PC-3 (cell line): ENCODE measurements around the gene CYTIP. TPM values are rescaled to one million over a fixed set of nuclear protein-coding genes. Genes with fewer than 3 reads are reported as not detected.

ENCODE experiments used
- ATAC-seq: fragments of 200-7000 bp; cut with Tn5 transposase; 2 replicates; pipeline ENCODE4 v1.9.1; 2020; ENCODE audit warnings: mild to moderate bottlenecking, moderate library complexity
- BruUV-seq: library from RNA; stranded (reverse); fragments of 400-500 nt; replicated peaks from 2 replicates; lab custom pipeline; 2021; lab: Mats Ljungman, UMichigan
- CTCF ChIA-PET: fragments of 300-600 bp; sonication (Branson Sonifier 250); formaldehyde crosslinking; loops from one replicate; lab custom pipeline; 2022; ENCODE audit warnings: antibody characterized with exemption; lab: Charles Lee
- POLR2A ChIA-PET: fragments of 300-600 bp; sonication (Branson Sonifier 250); formaldehyde crosslinking; loops from one replicate; lab custom pipeline; 2022; ENCODE audit warnings: antibody characterized with exemption; ENCODE audit not compliant: unreplicated experiment; lab: Charles Lee
- DNase-seq: peaks from one replicate; pipeline ENCODE4 v3.0.0-alpha.2; 2015
- H2AFZ ChIP-seq: fragments of 300-600 bp; sonication (generic); 2 replicates; pipeline ENCODE4 v1.6.0; 2016; ENCODE audit warnings: antibody characterized with exemption, low read length
- H3F3A ChIP-seq: fragments of 300-600 bp; sonication (generic); one replicate; pipeline ENCODE4 v1.6.0; 2017; ENCODE audit warnings: antibody characterized with exemption, low read length, control low read depth, mild to moderate bottlenecking; ENCODE audit not compliant: unreplicated experiment
- H3K27ac ChIP-seq: fragments of 300-600 bp; sonication (generic); 2 replicates; pipeline ENCODE4 v1.5.1; 2016; ENCODE audit warnings: mild to moderate bottlenecking, low read length
- H3K27me3 ChIP-seq: fragments of 300-600 bp; sonication (generic); 2 replicates; pipeline ENCODE4 v1.6.1; 2016; ENCODE audit warnings: low read length, mixed read lengths
- H3K36me3 ChIP-seq: fragments of 300-600 bp; sonication (generic); 2 replicates; pipeline ENCODE4 v1.6.1; 2016; ENCODE audit warnings: low read depth, mixed run types, low read length, mixed read lengths
- H3K4me1 ChIP-seq: fragments of 300-600 bp; sonication (generic); 2 replicates; pipeline ENCODE4 v1.5.1; 2016; ENCODE audit warnings: low read length; ENCODE audit not compliant: insufficient read depth
- H3K4me2 ChIP-seq: fragments of 300-600 bp; sonication (generic); 2 replicates; pipeline ENCODE4 v1.6.0; 2016; ENCODE audit warnings: low read length
- H3K4me3 ChIP-seq: fragments of 300-600 bp; sonication (generic); 2 replicates; pipeline ENCODE4 v1.5.1; 2016; ENCODE audit warnings: mild to moderate bottlenecking, low read length, mixed read lengths
- H3K79me2 ChIP-seq: fragments of 300-600 bp; sonication (generic); 2 replicates; pipeline ENCODE4 v1.6.1; 2017; ENCODE audit warnings: low read length, mixed read lengths
- H3K9ac ChIP-seq: fragments of 300-600 bp; sonication (generic); 2 replicates; pipeline ENCODE4 v1.6.0; 2016; ENCODE audit warnings: mild to moderate bottlenecking, low read length
- H3K9me2 ChIP-seq: fragments of 300-600 bp; sonication (generic); replicated peaks from 2 replicates; pipeline ENCODE4 v1.6.1; 2016; ENCODE audit warnings: mixed run types, low read length, mixed read lengths
- H3K9me3 ChIP-seq: fragments of 300-600 bp; sonication (generic); 2 replicates; pipeline ENCODE4 v1.6.1; 2016; ENCODE audit warnings: low read length, mixed read lengths
- H4K20me1 ChIP-seq: fragments of 300-600 bp; sonication (generic); 2 replicates; pipeline ENCODE4 v1.6.1; 2016; ENCODE audit warnings: low read length, mixed read lengths
- EZH2 ChIP-seq: fragments of 300-600 bp; sonication (generic); IDR thresholded peaks from one replicate; pipeline ENCODE4 v1.6.1; 2017; ENCODE audit warnings: antibody characterized with exemption, mild to moderate bottlenecking, low read length; ENCODE audit not compliant: unreplicated experiment
- EZH2phosphoT487 ChIP-seq: fragments of 300-600 bp; sonication (generic); IDR thresholded peaks from 2 replicates; pipeline ENCODE4 v1.6.1; 2018; ENCODE audit warnings: mild to moderate bottlenecking, antibody characterized with exemption, low read length, borderline replicate concordance
- intact Hi-C: fragments of 100-400 bp; cut with micrococcal nuclease; formaldehyde crosslinking; loops from 2 replicates; pipeline ENCODE4 v1.9.0; 2023
- total RNA-seq: library from RNA; depleted of rRNA; stranded (reverse); fragments of >200 nt; gene quantifications from 2 replicates; pipeline ENCODE4 v1.2.3, GENCODE V29; 2014
- TF ChIP-seq, protein P1 (sequence below): fragments of 300-600 bp; sonication (generic); conservative IDR thresholded peaks from 2 replicates; pipeline ENCODE4 v1.5.1; 2017; ENCODE audit warnings: antibody characterized with exemption, low read depth, mild to moderate bottlenecking, low read length

The CYTIP gene
- total RNA-seq, 1 experiment from 2014 or later, result 0.26 TPM

DNA sequence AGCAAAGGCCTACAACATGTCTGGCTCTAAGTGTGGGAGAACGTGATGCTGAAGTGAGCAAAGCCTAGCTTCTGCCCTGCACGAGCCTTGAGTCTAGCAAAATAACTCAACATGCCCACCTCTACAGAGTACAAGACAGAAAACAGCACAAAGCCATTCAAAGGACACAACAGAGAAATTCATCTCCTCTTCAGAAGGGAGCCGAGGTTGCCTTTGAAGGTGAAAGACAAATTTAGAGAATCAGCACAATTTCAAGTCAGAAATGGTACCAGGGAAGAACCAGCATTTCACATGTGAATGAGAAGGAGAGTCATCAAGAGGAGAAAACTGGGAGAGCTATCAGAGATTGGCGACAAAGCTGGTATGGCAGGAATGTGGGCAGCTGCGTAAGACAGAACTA is 21.7 kb upstream of the CYTIP start:
- H3K4me1 ChIP-seq, result peaks cover 5% of the 10 kb centered on the region; the same call in 1 of the 2 replicates
- no peaks in the 10 kb centered on the region for H4K20me1 ChIP-seq
- no peak overlapping the region for H3K4me2 ChIP-seq
- no peak for ATAC-seq
- BruUV-seq, result no TSS peak
- no peak overlapping the region for H2AFZ ChIP-seq
- H3K36me3 ChIP-seq, result no peaks in the 10 kb centered on the region
- H3K27ac ChIP-seq, result no peak overlapping the region
- H3K9me2 ChIP-seq, result no peaks in the 10 kb centered on the region
- H3K4me3 ChIP-seq, result no peak overlapping the region
- no peaks in the 10 kb centered on the region for H3K27me3 ChIP-seq
- ChIA-PET POLR2A (no interaction called here), CTCF (no interaction called here)
- TF ChIP-seq, protein P1, sequence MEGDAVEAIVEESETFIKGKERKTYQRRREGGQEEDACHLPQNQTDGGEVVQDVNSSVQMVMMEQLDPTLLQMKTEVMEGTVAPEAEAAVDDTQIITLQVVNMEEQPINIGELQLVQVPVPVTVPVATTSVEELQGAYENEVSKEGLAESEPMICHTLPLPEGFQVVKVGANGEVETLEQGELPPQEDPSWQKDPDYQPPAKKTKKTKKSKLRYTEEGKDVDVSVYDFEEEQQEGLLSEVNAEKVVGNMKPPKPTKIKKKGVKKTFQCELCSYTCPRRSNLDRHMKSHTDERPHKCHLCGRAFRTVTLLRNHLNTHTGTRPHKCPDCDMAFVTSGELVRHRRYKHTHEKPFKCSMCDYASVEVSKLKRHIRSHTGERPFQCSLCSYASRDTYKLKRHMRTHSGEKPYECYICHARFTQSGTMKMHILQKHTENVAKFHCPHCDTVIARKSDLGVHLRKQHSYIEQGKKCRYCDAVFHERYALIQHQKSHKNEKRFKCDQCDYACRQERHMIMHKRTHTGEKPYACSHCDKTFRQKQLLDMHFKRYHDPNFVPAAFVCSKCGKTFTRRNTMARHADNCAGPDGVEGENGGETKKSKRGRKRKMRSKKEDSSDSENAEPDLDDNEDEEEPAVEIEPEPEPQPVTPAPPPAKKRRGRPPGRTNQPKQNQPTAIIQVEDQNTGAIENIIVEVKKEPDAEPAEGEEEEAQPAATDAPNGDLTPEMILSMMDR, result no peak
- no peak for TF ChIP-seq EZH2
- TF ChIP-seq EZH2phosphoT487, result no peak
- DNase-seq, result no peak
- H3F3A ChIP-seq, result no peaks in the 10 kb centered on the region
- H3K9ac ChIP-seq, result no peak overlapping the region
- no peaks in the 10 kb centered on the region for H3K79me2 ChIP-seq
- no peaks in the 10 kb centered on the region for H3K9me3 ChIP-seq
- intact Hi-C loops, result no loop called here

DNA sequence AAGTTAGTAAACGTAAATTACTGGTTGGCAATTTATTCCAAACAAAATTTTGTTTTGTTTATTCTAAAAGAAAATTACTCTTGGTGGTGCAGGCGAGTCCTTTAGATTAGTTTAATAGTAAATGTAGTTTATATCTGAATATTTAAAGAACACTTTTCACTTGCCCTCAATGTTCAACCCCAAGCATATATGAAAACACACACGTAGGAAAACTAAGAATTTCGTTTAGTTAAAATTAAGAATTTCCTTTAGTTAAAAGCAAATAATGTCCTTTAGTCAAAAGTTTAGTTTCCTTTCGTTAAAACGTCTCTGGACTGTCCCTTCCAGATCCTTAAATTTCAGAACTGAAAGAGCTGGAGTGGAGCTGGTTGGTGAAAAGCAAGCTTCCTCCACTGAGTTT is 19.1 kb upstream of the CYTIP start:
- POLR2A ChIA-PET, result no interaction called here
- DNase-seq, result no peak

DNA sequence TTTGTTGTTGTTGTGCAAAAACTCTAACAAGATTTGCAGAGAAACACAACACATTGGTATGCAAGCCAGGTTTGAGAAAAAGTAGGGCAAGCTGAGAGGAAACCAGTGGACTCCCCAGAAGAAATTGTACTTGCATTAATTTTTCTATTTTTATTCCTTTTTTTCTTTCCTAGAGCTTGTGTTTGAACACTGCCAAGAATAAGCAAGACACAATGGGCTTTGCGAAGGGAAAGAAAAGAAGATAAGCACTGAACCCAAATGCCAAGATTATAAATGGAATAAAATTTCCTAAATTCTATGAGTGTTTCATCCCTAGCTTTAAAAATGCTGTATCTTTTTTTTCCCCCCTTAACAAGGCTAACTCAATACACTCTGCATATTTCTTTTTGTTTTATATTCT is 17.0 kb upstream of the CYTIP start:
- Histone ChIP-seq H3K79me2 (no peaks in the 10 kb centered on the region), H4K20me1 (no peaks in the 10 kb centered on the region), H3K4me3 (no peak overlapping the region), H3K36me3 (no peaks in the 10 kb centered on the region), H3K4me2 (no peak overlapping the region), H3K9me2 (no peaks in the 10 kb centered on the region), H3K4me1 (no peaks in the 10 kb centered on the region), H2AFZ (no peak overlapping the region), H3K27ac (no peak overlapping the region), H3K9ac (no peak overlapping the region), H3F3A (no peaks in the 10 kb centered on the region), H3K27me3 (no peaks in the 10 kb centered on the region), H3K9me3 (no peaks in the 10 kb centered on the region)
- ChIA-PET POLR2A (interaction anchor here (0.7 kb wide), 1 partner anchor 390 kb away, joined by 3 read pairs; no protein-coding TSS in a partner anchor), CTCF (interaction anchor here (0.6 kb wide), 1 partner anchor 136 kb away, joined by 3 read pairs; no protein-coding TSS in a partner anchor)
- no TSS peak for BruUV-seq
- DNase-seq, result no peak
- ATAC-seq, result no peak
- TF ChIP-seq EZH2, result no peak
- intact Hi-C loops, result no loop called here

More for the DNA sequence above, 19.1 kb upstream of the CYTIP start:
- H3K4me3 ChIP-seq, result no peak overlapping the region
- intact Hi-C loops, result no loop called here
- no peak for ATAC-seq
- no peaks in the 10 kb centered on the region for H3K27me3 ChIP-seq
- H3K36me3 ChIP-seq, result no peaks in the 10 kb centered on the region
- no peaks in the 10 kb centered on the region for H3F3A ChIP-seq
- H2AFZ ChIP-seq, result no peak overlapping the region
- no peak overlapping the region for H3K9ac ChIP-seq
- no peaks in the 10 kb centered on the region for H3K9me2 ChIP-seq
- no peaks in the 10 kb centered on the region for H3K4me1 ChIP-seq
- CTCF ChIA-PET, result no interaction called here
- no TSS peak for BruUV-seq
- no peak overlapping the region for H3K4me2 ChIP-seq
- H3K27ac ChIP-seq, result no peak overlapping the region
- TF ChIP-seq, protein P1, result no peak
- TF ChIP-seq EZH2 (no peak), EZH2phosphoT487 (no peak)
- H4K20me1 ChIP-seq, result no peaks in the 10 kb centered on the region
- no peaks in the 10 kb centered on the region for H3K79me2 ChIP-seq
- H3K9me3 ChIP-seq, result no peaks in the 10 kb centered on the region
